IMR-90 (cell line): Measurements from ENCODE around the gene ALOX12B. TPM values are rescaled to one million over a fixed set of nuclear protein-coding genes. Genes with fewer than 3 reads are reported as not detected.
"Not testable (repeated sequence)": the region's sequence is repeated elsewhere in the genome, so short reads cannot be mapped to it uniquely, and the experiment has no call there.

Experiments used
- ATAC-seq: fragments of 200-7000 bp; cut with Tn5 transposase; 2 replicates; pipeline ENCODE4 v1.9.1; 2020; ENCODE audit warnings: low read depth, mild to moderate bottlenecking, moderate library complexity
- BruUV-seq: library from RNA; stranded (reverse); fragments of 400-500 nt; replicated peaks from 2 replicates; lab custom pipeline; 2021; lab: Mats Ljungman, UMichigan
- CTCF ChIA-PET: fragments of 300-600 bp; formaldehyde crosslinking; extraction: SDS; loops from one replicate; lab custom pipeline; 2021; ENCODE audit warnings: antibody characterized with exemption; lab: Yijun Ruan, JAX
- POLR2A ChIA-PET: fragments of 300-600 bp; sonication (Branson Sonifier 250); formaldehyde crosslinking; loops from one replicate; lab custom pipeline; 2022; ENCODE audit warnings: antibody characterized with exemption; ENCODE audit not compliant: unreplicated experiment; lab: Charles Lee
- DNase-seq: peaks from one replicate; pipeline ENCODE4 v3.0.0; 2013
- H2AFZ ChIP-seq: replicated peaks from 2 replicates; pipeline ENCODE3; 2013; ENCODE audit warnings: low read length, mild to moderate bottlenecking; ENCODE audit not compliant: poor library complexity
- H2AK5ac ChIP-seq: 2 replicates; pipeline ENCODE4 v1.6.1; 2013; ENCODE audit warnings: low read depth, low read length, inconsistent platforms
- H2AK9ac ChIP-seq: replicated peaks from 2 replicates; pipeline ENCODE3; 2013; ENCODE audit warnings: mild to moderate bottlenecking, low read depth, low read length, moderate library complexity; ENCODE audit not compliant: poor library complexity
- H2BK120ac ChIP-seq: 2 replicates; pipeline ENCODE4 v1.6.1; 2013; ENCODE audit warnings: low read depth, low read length, inconsistent platforms
- H2BK15ac ChIP-seq: 3 replicates; pipeline ENCODE4 v1.6.1; 2013; ENCODE audit warnings: low read depth, low read length, inconsistent platforms
- H2BK20ac ChIP-seq: 2 replicates; pipeline ENCODE4 v1.6.1; 2013; ENCODE audit warnings: low read depth, mild to moderate bottlenecking, inconsistent platforms, low read length, moderate library complexity
- H2BK5ac ChIP-seq: 2 replicates; pipeline ENCODE4 v1.6.1; 2013; ENCODE audit warnings: mild to moderate bottlenecking, low read depth, low read length, inconsistent platforms; ENCODE audit not compliant: poor library complexity, severe bottlenecking
- H3K14ac ChIP-seq: replicated peaks from 2 replicates; pipeline ENCODE4 v1.6.1; 2013; ENCODE audit warnings: low read depth, low read length, inconsistent platforms
- H3K18ac ChIP-seq: 2 replicates; pipeline ENCODE4 v1.6.1; 2013; ENCODE audit warnings: low read depth, low read length, control low read depth
- H3K23ac ChIP-seq: 2 replicates; pipeline ENCODE4 v1.6.1; 2013; ENCODE audit warnings: low read depth, low read length, inconsistent platforms
- H3K27ac ChIP-seq: 2 replicates; pipeline ENCODE4 v1.5.1; 2013; ENCODE audit warnings: mild to moderate bottlenecking, control low read depth, low read length; ENCODE audit not compliant: insufficient read depth
- H3K27me3 ChIP-seq: 2 replicates; pipeline ENCODE4 v1.6.1; 2013; ENCODE audit warnings: low read length; ENCODE audit not compliant: control insufficient read depth, insufficient read depth
- H3K36me3 ChIP-seq: 2 replicates; pipeline ENCODE4 v1.6.1; 2013; ENCODE audit warnings: low read length, mixed read lengths; ENCODE audit not compliant: control insufficient read depth, insufficient read depth
- H3K4ac ChIP-seq: 2 replicates; pipeline ENCODE4 v1.6.1; 2013; ENCODE audit warnings: low read depth, low read length, inconsistent platforms
- H3K4me1 ChIP-seq: 2 replicates; pipeline ENCODE4 v1.6.1; 2013; ENCODE audit warnings: low read length, mixed read lengths; ENCODE audit not compliant: control insufficient read depth, insufficient read depth
- H3K4me2 ChIP-seq: 2 replicates; pipeline ENCODE4 v1.6.1; 2013; ENCODE audit warnings: low read depth, mild to moderate bottlenecking, control low read depth, low read length, moderate library complexity
- H3K4me3 ChIP-seq: 2 replicates; pipeline ENCODE4 v1.5.1; 2013; ENCODE audit warnings: low read depth, mild to moderate bottlenecking, control low read depth, low read length, moderate library complexity; ENCODE audit not compliant: insufficient read depth
- H3K56ac ChIP-seq: 2 replicates; pipeline ENCODE4 v1.6.1; 2013; ENCODE audit warnings: low read length, inconsistent platforms; ENCODE audit not compliant: insufficient read depth; ENCODE audit errors: extremely low read depth
- H3K79me1 ChIP-seq, 2 experiments: 2 replicates each; pipeline ENCODE4 v1.6.1; 2013; ENCODE audit warnings: low read length in 2 of 2, inconsistent platforms in 1 of 2, low read depth in 1 of 2
- H3K9ac ChIP-seq: 2 replicates; pipeline ENCODE4 v1.6.1; 2013; ENCODE audit warnings: low read depth, low read length, control low read depth
- H3K9me1 ChIP-seq: 2 replicates; pipeline ENCODE4 v1.6.1; 2013; ENCODE audit warnings: low read length, inconsistent platforms; ENCODE audit not compliant: insufficient read depth
- H3K9me3 ChIP-seq: 2 replicates; pipeline ENCODE4 v1.6.1; 2013; ENCODE audit warnings: low read length; ENCODE audit not compliant: control insufficient read depth, insufficient read depth
- H4K20me1 ChIP-seq: 2 replicates; pipeline ENCODE4 v1.6.1; 2013; ENCODE audit warnings: low read length, inconsistent platforms; ENCODE audit not compliant: insufficient read depth
- H4K5ac ChIP-seq: 2 replicates; pipeline ENCODE4 v1.6.1; 2013; ENCODE audit warnings: mild to moderate bottlenecking, low read depth, low read length, control low read depth
- H4K8ac ChIP-seq, 2 experiments: 2 replicates each; pipeline ENCODE4 v1.6.1; 2013; ENCODE audit warnings: low read depth in 2 of 2, low read length in 2 of 2, control low read depth in 1 of 2, inconsistent platforms in 1 of 2
- H4K91ac ChIP-seq: 2 replicates; pipeline ENCODE4 v1.6.1; 2013; ENCODE audit warnings: low read depth, low read length, inconsistent platforms; ENCODE audit not compliant: insufficient read depth
- BHLHE40 ChIP-seq: fragments of 150-350 bp; IDR thresholded peaks from 2 replicates; pipeline ENCODE4 v1.6.1; 2016; ENCODE audit warnings: mild to moderate bottlenecking, low read depth, low read length
- CEBPB ChIP-seq: IDR thresholded peaks from 2 replicates; pipeline ENCODE4 v1.6.1; 2012; ENCODE audit warnings: low read depth, low read length, improper control_type of control experiment
- CHD1 ChIP-seq: IDR thresholded peaks from 2 replicates; pipeline ENCODE4 v1.6.1; 2012; ENCODE audit warnings: low read depth, low read length, improper control_type of control experiment
- FOS ChIP-seq: fragments of 150-350 bp; IDR thresholded peaks from 2 replicates; pipeline ENCODE4 v1.6.1; 2016; ENCODE audit warnings: low read depth, low read length
- MAFK ChIP-seq: IDR thresholded peaks from 2 replicates; pipeline ENCODE4 v1.6.1; 2012; ENCODE audit warnings: low read depth, low read length, improper control_type of control experiment
- MXI1 ChIP-seq: IDR thresholded peaks from 2 replicates; pipeline ENCODE4 v1.6.1; 2012; ENCODE audit warnings: low read depth, mild to moderate bottlenecking, low read length, moderate library complexity, borderline replicate concordance
- NFE2L2 ChIP-seq: fragments of 150-350 bp; IDR thresholded peaks from 2 replicates; pipeline ENCODE4 v1.6.1; 2016; ENCODE audit warnings: low read depth, mild to moderate bottlenecking, low read length
- RAD21 ChIP-seq: IDR thresholded peaks from 2 replicates; pipeline ENCODE4 v1.6.1; 2012; ENCODE audit warnings: low read length, improper control_type of control experiment
- RFX5 ChIP-seq: IDR thresholded peaks from 2 replicates; pipeline ENCODE4 v1.8.0; 2012; ENCODE audit warnings: low read depth, mild to moderate bottlenecking, low read length, moderate library complexity
- WGBS, 2 experiments: methylation state at CpG; one replicate each; pipeline versions ENCODE4 v1.1.5 to v1.1.7; 2013; ENCODE audit warnings: missing lambda C conversion rate in 2 of 2; ENCODE audit not compliant: insufficient read length in 1 of 2; ENCODE audit errors: extremely low coverage in 2 of 2; 5-methylcytosine and 5-hydroxymethylcytosine counted together
- dilution Hi-C: fragments of 300-500 bp; cut with HindIII; formaldehyde crosslinking; loops from one replicate; pipeline ENCODE4 v1.14.3; 2018; ENCODE audit warnings: low sequenced_read_pairs; ENCODE audit not compliant: unreplicated experiment
- in situ Hi-C: fragments of 300-500 bp; cut with MboI; formaldehyde crosslinking; loops from 3 replicates; pipeline ENCODE4 v1.14.3; 2019; ENCODE audit warnings: low sequenced_read_pairs, inconsistent platforms, mixed read lengths
- intact Hi-C: fragments of 100-400 bp; cut with micrococcal nuclease; formaldehyde crosslinking; loops from 2 replicates; pipeline ENCODE4 v1.10.0; 2022
- polyA plus RNA-seq, 3 experiments: library from polyadenylated mRNA; depleted of rRNA; stranded (reverse); fragments of >200 nt; gene quantifications; 2 replicates each; pipeline ENCODE4 v1.2.3, GENCODE V29; 2012; ENCODE audit warnings: low replicate concordance in 1 of 3
- total RNA-seq: library from RNA; depleted of rRNA; stranded (reverse); fragments of >200 nt; gene quantifications from 2 replicates; pipeline ENCODE4 v1.2.3, GENCODE V29; 2012
- TF ChIP-seq, protein P1 (sequence below): fragments of 150-350 bp; IDR thresholded peaks from 2 replicates; pipeline ENCODE4 v1.6.1; 2017; ENCODE audit warnings: mild to moderate bottlenecking, antibody characterized with exemption, low read length, low read depth

The ALOX12B gene
- total and polyA plus RNA-seq, 2 of the 4 experiments (the other 2 are of a cell fraction): not detected

DNA sequence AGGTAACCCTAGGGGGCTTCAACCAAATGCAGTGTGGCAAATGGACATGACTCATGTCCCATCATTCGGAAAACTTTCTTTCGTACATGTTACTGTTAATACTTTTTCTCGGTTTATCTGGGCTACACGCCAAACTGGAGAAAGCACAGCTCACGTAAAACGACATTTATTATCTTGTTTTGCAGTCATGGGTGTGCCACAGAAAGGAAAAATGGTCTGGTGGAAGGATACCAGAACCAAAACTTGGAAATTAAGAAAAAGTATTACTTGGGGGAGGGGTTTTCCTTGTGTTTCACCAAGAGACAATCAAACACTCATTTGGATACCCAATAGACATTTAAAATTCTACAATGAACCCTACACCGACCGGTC is 25.1 kb downstream of the ALOX12B start:
- DNase-seq: peak; percentile 25
- H2AK9ac ChIP-seq: no peak overlapping the region
- peaks cover 73% of the 10 kb centered on the region for H3K27me3 ChIP-seq
- dilution Hi-C loops (no loop called here), in situ Hi-C loops (no loop called here), intact Hi-C loops (loop anchor here (5.0 to 10.0 kb wide), 2 partner anchors 160 to 722 kb away; no protein-coding TSS in a partner anchor)
- H3K23ac ChIP-seq: no peak overlapping the region
- H3K14ac ChIP-seq: no peak overlapping the region
- H3K18ac ChIP-seq: no peak overlapping the region
- POLR2A ChIA-PET: no interaction called here
- H3K9ac ChIP-seq: no peak overlapping the region
- H3K9me1 ChIP-seq: no peaks in the 10 kb centered on the region
- H2AFZ ChIP-seq: no peak overlapping the region
- WGBS, 2 experiments: no CpG with 5 or more reads among the region's 8 CpGs
- H3K4me2 ChIP-seq: 0 out of 2 replicates have a peak overlapping the region, but pooled peaks have one; percentile 7
- no peak overlapping the region for H2BK15ac ChIP-seq
- H2BK5ac ChIP-seq: no peak overlapping the region
- H3K79me1 ChIP-seq: no peaks in the 10 kb centered on the region
- H3K4ac ChIP-seq: no peak overlapping the region
- TF ChIP-seq NFE2L2 (no peak), FOS (no peak), MAFK (no peak), CEBPB (no peak), RFX5 (no peak), RAD21 (no peak), CHD1 (no peak), MXI1 (no peak), BHLHE40 (no peak)
- TF ChIP-seq, protein P1, sequence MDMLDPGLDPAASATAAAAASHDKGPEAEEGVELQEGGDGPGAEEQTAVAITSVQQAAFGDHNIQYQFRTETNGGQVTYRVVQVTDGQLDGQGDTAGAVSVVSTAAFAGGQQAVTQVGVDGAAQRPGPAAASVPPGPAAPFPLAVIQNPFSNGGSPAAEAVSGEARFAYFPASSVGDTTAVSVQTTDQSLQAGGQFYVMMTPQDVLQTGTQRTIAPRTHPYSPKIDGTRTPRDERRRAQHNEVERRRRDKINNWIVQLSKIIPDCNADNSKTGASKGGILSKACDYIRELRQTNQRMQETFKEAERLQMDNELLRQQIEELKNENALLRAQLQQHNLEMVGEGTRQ: no peak
- H3K4me3 ChIP-seq: no peak overlapping the region
- H3K9me3 ChIP-seq: no peaks in the 10 kb centered on the region
- no peak overlapping the region for H2BK20ac ChIP-seq
- no peaks in the 10 kb centered on the region for H3K36me3 ChIP-seq
- no peak for ATAC-seq
- no TSS peak for BruUV-seq
- H4K20me1 ChIP-seq: peaks cover 5% of the 10 kb centered on the region; the same call in 1 of the 2 replicates
- CTCF ChIA-PET: interaction anchor here (1.0 to 4.9 kb wide), 4 partner anchors 11 to 56 kb away, joined by 3 to 25 read pairs (median 5); partner anchors contain the start of gene ALOXE3
- H3K4me1 ChIP-seq: no peaks in the 10 kb centered on the region
- H2AK5ac ChIP-seq: no peak overlapping the region
- H4K91ac ChIP-seq: no peak overlapping the region
- H2BK120ac ChIP-seq: no peak overlapping the region
- H3K56ac ChIP-seq: no peak overlapping the region
- H3K27ac ChIP-seq: no peak overlapping the region
- no peak overlapping the region for H4K8ac ChIP-seq
- H4K5ac ChIP-seq: no peak overlapping the region

- H2BK5ac ChIP-seq, dilution Hi-C loops, H2BK20ac ChIP-seq, H3K9ac ChIP-seq, H3K14ac ChIP-seq, H2AFZ ChIP-seq, H3K27ac ChIP-seq, H2BK120ac ChIP-seq, H4K5ac ChIP-seq, BruUV-seq, H3K56ac ChIP-seq, H2BK15ac ChIP-seq, H3K23ac ChIP-seq, H3K79me1 ChIP-seq, H3K9me1 ChIP-seq, H2AK9ac ChIP-seq, H3K36me3 ChIP-seq, H4K20me1 ChIP-seq, H4K8ac ChIP-seq, H3K4me3 ChIP-seq, H3K4me1 ChIP-seq, DNase-seq, H3K4ac ChIP-seq, in situ Hi-C loops, H3K9me3 ChIP-seq, H4K91ac ChIP-seq, H3K18ac ChIP-seq, H3K4me2 ChIP-seq, ATAC-seq, H2AK5ac ChIP-seq, POLR2A ChIA-PET: not testable (repeated sequence)
- intact Hi-C loops: loop anchor here (2.0 to 10.0 kb wide), 4 partner anchors 57 to 723 kb away; partner anchors contain the start of gene ALOXE3
- CTCF ChIA-PET: interaction anchor here (1.2 to 4.9 kb wide), 2 partner anchors 32 to 57 kb away, joined by 4 to 25 read pairs; partner anchors contain the start of gene ALOXE3
- H3K27me3 ChIP-seq: peaks cover 68% of the 10 kb centered on the region
- WGBS, 2 experiments: 23% methylated on average over 3 of the region's 8 CpGs; no CpG with 5 or more reads in 1 of the 2 experiments
Observed at GRCh38 chr17:8061851-8062250, 25.7 kb downstream of the ALOX12B start.
